K562 (cell line): ENCODE results near the gene MYO15A.

Experiments
- BRCA1 ChIP-seq, 2 experiments: fragments of 450-650 bp in 1 of 2; sonication (generic) in 1 of 2; formaldehyde crosslinking in 1 of 2; IDR thresholded peaks; 2 replicates each; pipeline versions ENCODE4 v1.5.0 to v1.6.1; 2017 to 2020; ENCODE audit warnings: mild to moderate bottlenecking in 1 of 2, missing genetic modification reagents in 1 of 2
- HNRNPUL1 ChIP-seq: fragments of 200-400 bp; formaldehyde crosslinking; IDR thresholded peaks from 2 replicates; pipeline ENCODE4 v1.6.1; 2017; ENCODE audit warnings: low read length
- POLR2AphosphoS2 ChIP-seq: IDR thresholded peaks from 2 replicates; pipeline ENCODE4 v1.6.1; 2012; ENCODE audit warnings: low read length, improper control_type of control experiment
- TF ChIP-seq, protein P1 (sequence below): fragments of 450-650 bp; conservative IDR thresholded peaks from 2 replicates; pipeline ENCODE4 v1.6.1; 2016; ENCODE audit warnings: missing genetic modification characterization, low read depth, mild to moderate bottlenecking, missing compliant biosample characterization, moderate library complexity

DNA sequence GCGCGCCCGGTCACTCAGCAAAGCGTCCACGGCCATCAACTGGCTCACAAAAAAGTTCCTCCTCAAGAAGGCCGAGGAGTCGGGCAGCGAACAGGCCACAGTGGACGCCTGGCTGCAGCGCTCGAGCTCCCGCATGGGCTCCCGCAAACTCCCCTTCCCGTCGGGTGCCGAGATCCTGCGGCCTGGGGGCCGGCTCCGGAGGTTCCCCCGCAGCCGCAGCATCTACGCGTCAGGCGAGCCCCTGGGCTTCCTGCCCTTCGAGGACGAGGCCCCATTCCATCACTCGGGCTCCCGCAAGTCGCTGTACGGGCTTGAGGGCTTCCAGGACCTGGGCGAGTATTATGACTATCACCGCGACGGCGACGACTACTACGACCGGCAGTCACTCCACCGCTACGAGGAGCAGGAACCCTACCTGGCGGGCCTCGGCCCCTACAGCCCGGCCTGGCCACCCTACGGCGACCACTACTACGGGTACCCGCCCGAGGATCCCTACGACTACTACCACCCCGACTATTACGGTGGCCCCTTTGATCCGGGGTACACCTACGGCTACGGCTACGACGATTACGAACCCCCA lies 10.7 kb downstream of the MYO15A start:
- TF ChIP-seq HNRNPUL1 (no peak), POLR2AphosphoS2 (no peak), BRCA1 (IDR thresholded peaks at IDR 0.05) (no peak), BRCA1 (CRISPR knock-in tag; IDR thresholded peaks at IDR 0.05) (no peak)
- TF ChIP-seq, protein P1, sequence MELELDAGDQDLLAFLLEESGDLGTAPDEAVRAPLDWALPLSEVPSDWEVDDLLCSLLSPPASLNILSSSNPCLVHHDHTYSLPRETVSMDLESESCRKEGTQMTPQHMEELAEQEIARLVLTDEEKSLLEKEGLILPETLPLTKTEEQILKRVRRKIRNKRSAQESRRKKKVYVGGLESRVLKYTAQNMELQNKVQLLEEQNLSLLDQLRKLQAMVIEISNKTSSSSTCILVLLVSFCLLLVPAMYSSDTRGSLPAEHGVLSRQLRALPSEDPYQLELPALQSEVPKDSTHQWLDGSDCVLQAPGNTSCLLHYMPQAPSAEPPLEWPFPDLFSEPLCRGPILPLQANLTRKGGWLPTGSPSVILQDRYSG (tag), result no peak
